ENCODE results near the gene SLC25A28. TPM values are rescaled to one million over a fixed set of nuclear protein-coding genes. Genes with fewer than 3 reads are reported as not detected.
"Not testable (repeated sequence)": the region's sequence is repeated elsewhere in the genome, so short reads cannot be mapped to it uniquely, and the experiment has no call there.

The SLC25A28 gene
- total RNA-seq, 1 experiment from 2014 or later, result 20.6 TPM

- Histone ChIP-seq H3K4me3 (no peak overlapping the region), H3K36me3 (no peaks in the 10 kb centered on the region), H3K27me3 (peaks cover 1% of the 10 kb centered on the region; the same call in 1 of the 2 replicates), H3K4me1 (no peaks in the 10 kb centered on the region), H3K9me3 (replicated peaks) (peaks cover 6% of the 10 kb centered on the region; the same call in 1 of the 2 replicates), H3K27ac (no peak overlapping the region)
- DNase-seq, result no peak
Observed at GRCh38 chr10:99647601-99648151, 27.4 kb upstream of the SLC25A28 start.

GRCh38 chr10:99633832-99634231, 13.6 kb upstream of the SLC25A28 start:
- Histone ChIP-seq H3K9me3 (replicated peaks) (no peaks in the 10 kb centered on the region), H3K36me3 (no peaks in the 10 kb centered on the region), H3K27me3 (no peaks in the 10 kb centered on the region; the same call in 1 of the 2 replicates), H3K27ac (no peak overlapping the region), H3K4me3 (no peak overlapping the region), H3K4me1 (no peaks in the 10 kb centered on the region)
- no peak for DNase-seq

GRCh38 chr10:99631496-99631895, 11.3 kb upstream of the SLC25A28 start:
- DNase-seq, result no peak
- Histone ChIP-seq H3K27me3 (no peaks in the 10 kb centered on the region; the same call in 1 of the 2 replicates), H3K4me3 (no peak overlapping the region), H3K27ac (no peak overlapping the region), H3K36me3 (no peaks in the 10 kb centered on the region), H3K4me1 (no peaks in the 10 kb centered on the region), H3K9me3 (replicated peaks) (no peaks in the 10 kb centered on the region)

GRCh38 chr10:99630991-99631390, 10.8 kb upstream of the SLC25A28 start:
- no peaks in the 10 kb centered on the region for H3K9me3 ChIP-seq (replicated peaks)
- no peaks in the 10 kb centered on the region for H3K4me1 ChIP-seq
- no peak for DNase-seq
- H3K27ac ChIP-seq, result no peak overlapping the region
- H3K4me3 ChIP-seq, result no peak overlapping the region
- no peaks in the 10 kb centered on the region; the same call in 1 of the 2 replicates for H3K27me3 ChIP-seq
- no peaks in the 10 kb centered on the region for H3K36me3 ChIP-seq

- H3K27me3 ChIP-seq, result no peaks in the 10 kb centered on the region; the same call in 1 of the 2 replicates
- H3K4me1 ChIP-seq, result no peaks in the 10 kb centered on the region
- no peak overlapping the region for H3K27ac ChIP-seq
- H3K36me3 ChIP-seq, result no peaks in the 10 kb centered on the region
- no peak overlapping the region for H3K4me3 ChIP-seq
- no peaks in the 10 kb centered on the region for H3K9me3 ChIP-seq (replicated peaks)
- peak in 1 of 2 experiments; percentile 48 for DNase-seq
Observed at GRCh38 chr10:99630433-99630832, 10.2 kb upstream of the SLC25A28 start.

- Histone ChIP-seq H3K27me3 (no peaks in the 10 kb centered on the region; the same call in 1 of the 2 replicates), H3K36me3 (no peaks in the 10 kb centered on the region), H3K4me3 (no peak overlapping the region), H3K9me3 (replicated peaks) (no peaks in the 10 kb centered on the region), H3K4me1 (no peaks in the 10 kb centered on the region), H3K27ac (no peak overlapping the region)
- DNase-seq, result no peak
Observed at GRCh38 chr10:99629625-99629978, 9.4 kb upstream of the SLC25A28 start.

- Histone ChIP-seq H3K27me3 (no peaks in the 10 kb centered on the region; the same call in 1 of the 2 replicates), H3K4me1 (no peaks in the 10 kb centered on the region), H3K9me3 (replicated peaks) (no peaks in the 10 kb centered on the region), H3K36me3 (no peaks in the 10 kb centered on the region), H3K4me3 (no peak overlapping the region), H3K27ac (no peak overlapping the region)
- no peak for DNase-seq
Observed at GRCh38 chr10:99628923-99629624, 8.8 kb upstream of the SLC25A28 start.

GRCh38 chr10:99625124-99625523, 4.9 kb upstream of the SLC25A28 start:
- H3K27me3 ChIP-seq; H3K4me1 ChIP-seq; H3K36me3 ChIP-seq; DNase-seq; H3K9me3 ChIP-seq (replicated peaks); H3K4me3 ChIP-seq; H3K27ac ChIP-seq: not testable (repeated sequence)

GRCh38 chr10:99623919-99624318, 3.7 kb upstream of the SLC25A28 start:
- no peaks in the 10 kb centered on the region for H3K36me3 ChIP-seq
- H3K4me3 ChIP-seq, result no peak overlapping the region
- peaks cover 3% of the 10 kb centered on the region for H3K4me1 ChIP-seq
- no peak for DNase-seq
- no peaks in the 10 kb centered on the region for H3K9me3 ChIP-seq (replicated peaks)
- H3K27ac ChIP-seq, result no peak overlapping the region
- H3K27me3 ChIP-seq, result no peaks in the 10 kb centered on the region; the same call in 1 of the 2 replicates

GRCh38 chr10:99621454-99622251, 1.4 kb upstream of the SLC25A28 start:
- no peaks in the 10 kb centered on the region for H3K9me3 ChIP-seq (replicated peaks)
- H3K36me3 ChIP-seq, result no peaks in the 10 kb centered on the region
- H3K27me3 ChIP-seq, result no peaks in the 10 kb centered on the region
- peaks cover 3% of the 10 kb centered on the region for H3K4me1 ChIP-seq
- H3K27ac ChIP-seq, result peak overlapping the region; percentile 94
- peak overlapping the region; percentile 67 for H3K4me3 ChIP-seq
- peak in 1 of 2 experiments; percentile 32 for DNase-seq

- Histone ChIP-seq H3K27me3 (no peaks in the 10 kb centered on the region), H3K36me3 (no peaks in the 10 kb centered on the region), H3K27ac (peak overlapping the region; percentile 94), H3K9me3 (replicated peaks) (no peaks in the 10 kb centered on the region), H3K4me1 (peaks cover 3% of the 10 kb centered on the region), H3K4me3 (peak overlapping the region; percentile 67)
- DNase-seq, result peak; percentile 91 to 92
Observed at GRCh38 chr10:99620711-99621453, 643 bp upstream of the SLC25A28 start.

- Histone ChIP-seq H3K27me3 (no peaks in the 10 kb centered on the region), H3K27ac (peak overlapping the region; percentile 19; the same call in 1 of the 2 replicates), H3K36me3 (no peaks in the 10 kb centered on the region), H3K9me3 (replicated peaks) (no peaks in the 10 kb centered on the region), H3K4me3 (peak overlapping the region; percentile 67), H3K4me1 (peaks cover 3% of the 10 kb centered on the region)
- DNase-seq, result peak in 1 of 2 experiments; percentile 17
Observed at GRCh38 chr10:99619090-99619800, 994 bp downstream of the SLC25A28 start.

- Histone ChIP-seq H3K9me3 (replicated peaks) (no peaks in the 10 kb centered on the region), H3K4me1 (peaks cover 3% of the 10 kb centered on the region), H3K27me3 (no peaks in the 10 kb centered on the region), H3K4me3 (no peak overlapping the region), H3K27ac (no peak overlapping the region), H3K36me3 (no peaks in the 10 kb centered on the region)
- DNase-seq, result no peak
Observed at GRCh38 chr10:99617696-99618095, 2.5 kb downstream of the SLC25A28 start.

GRCh38 chr10:99615426-99615825, 4.8 kb downstream of the SLC25A28 start:
- Histone ChIP-seq H3K36me3 (peaks cover 13% of the 10 kb centered on the region), H3K9me3 (replicated peaks) (no peaks in the 10 kb centered on the region), H3K4me3 (no peak overlapping the region), H3K27me3 (no peaks in the 10 kb centered on the region), H3K4me1 (no peaks in the 10 kb centered on the region), H3K27ac (no peak overlapping the region)
- DNase-seq, result no peak
